Endothelial cell of umbilical vein (primary cell): ENCODE results near the gene EIF3K. TPM values are rescaled to one million over a fixed set of nuclear protein-coding genes. Genes with fewer than 3 reads are reported as not detected.

Experiments used
- BruUV-seq: library from RNA; stranded (reverse); fragments of 400-500 nt; replicated peaks from 2 replicates; lab custom pipeline; 2021; lab: Mats Ljungman, UMichigan
- CTCF ChIA-PET: fragments of 300-600, 350-600 bp; sonication (Branson Sonifier 250); formaldehyde crosslinking; loops from one replicate; lab custom pipeline; 2021; ENCODE audit warnings: antibody characterized with exemption, inconsistent platforms; lab: Charles Lee
- POLR2A ChIA-PET: fragments of 300-600, 350-600 bp; sonication (Branson Sonifier 250); formaldehyde crosslinking; loops from one replicate; lab custom pipeline; 2021; ENCODE audit warnings: antibody characterized with exemption, inconsistent platforms; lab: Charles Lee
- DNase-seq: peaks from one replicate; pipeline ENCODE4 v3.0.0-alpha.2; 2011; ENCODE audit warnings: low read depth, low spot score
- FAIRE-seq: peaks from 2 replicates; lab custom pipeline; 2011; peaks lifted over from hg19 to GRCh38; lab: Jason Lieb, UNC
- H2AFZ ChIP-seq: 2 replicates; pipeline ENCODE4 v1.6.0; 2012; ENCODE audit warnings: low read depth, low read length, control low read depth, inconsistent platforms
- H3K27ac ChIP-seq: 2 replicates; pipeline ENCODE4 v1.5.1; 2011; ENCODE audit warnings: low read depth, mild to moderate bottlenecking, control low read depth, low read length, moderate library complexity; ENCODE audit not compliant: insufficient read depth
- H3K27me3 ChIP-seq, 2 experiments: 2 replicates each; pipeline versions ENCODE4 v1.6.0 to v1.6.1; 2011; ENCODE audit warnings: low read length in 2 of 2, mixed read lengths in 1 of 2; ENCODE audit not compliant: control insufficient read depth in 2 of 2, insufficient read depth in 2 of 2
- H3K36me3 ChIP-seq, 2 experiments: 2 replicates in 1 of 2; 3 replicates in 1 of 2; pipeline ENCODE4 v1.5.1; 2011; ENCODE audit warnings: low read length in 2 of 2, mild to moderate bottlenecking in 1 of 2, moderate library complexity in 1 of 2; ENCODE audit not compliant: control insufficient read depth in 2 of 2, insufficient read depth in 2 of 2; ENCODE audit errors: extremely low read depth in 1 of 2
- H3K4me1 ChIP-seq: 3 replicates; pipeline ENCODE4 v1.5.1; 2011; ENCODE audit warnings: mild to moderate bottlenecking, low read length; ENCODE audit not compliant: control insufficient read depth, insufficient read depth; ENCODE audit errors: extremely low read depth
- H3K4me2 ChIP-seq: 2 replicates; pipeline ENCODE4 v1.6.1; 2011; ENCODE audit warnings: low read length, control low read depth, mixed read lengths; ENCODE audit not compliant: insufficient read depth
- H3K4me3 ChIP-seq, 3 experiments: fragments of 200-600 bp in 1 of 3; sonication (generic), shearing (Covaris generic) in 1 of 3; replicated peaks in 1 of 3; 2 replicates each; pipeline ENCODE4 v1.5.1; 2011 to 2016; ENCODE audit warnings: control low read depth in 3 of 3, low read length in 3 of 3, mild to moderate bottlenecking in 2 of 3, inconsistent platforms in 1 of 3, low read depth in 1 of 3, moderate library complexity in 1 of 3; ENCODE audit not compliant: insufficient read depth in 1 of 3
- H3K79me2 ChIP-seq: 2 replicates; pipeline ENCODE4 v1.6.0; 2012; ENCODE audit warnings: low read length, inconsistent platforms; ENCODE audit not compliant: control insufficient read depth, insufficient read depth
- H3K9ac ChIP-seq: replicated peaks from 2 replicates; pipeline ENCODE3; 2011; ENCODE audit warnings: low read length, control low read depth; ENCODE audit not compliant: insufficient read depth; ENCODE audit errors: extremely low read depth
- H3K9me1 ChIP-seq: replicated peaks from 3 replicates; pipeline ENCODE4 v1.6.0; 2011; ENCODE audit warnings: mild to moderate bottlenecking, low read length; ENCODE audit not compliant: control insufficient read depth, insufficient read depth; ENCODE audit errors: extremely low read depth
- H3K9me3 ChIP-seq: replicated peaks from 2 replicates; pipeline ENCODE4 v1.5.1; 2012; ENCODE audit warnings: low read length, inconsistent platforms; ENCODE audit not compliant: control insufficient read depth, insufficient read depth
- H4K20me1 ChIP-seq: replicated peaks from 2 replicates; pipeline ENCODE3; 2011; ENCODE audit warnings: mild to moderate bottlenecking, low read length; ENCODE audit not compliant: control insufficient read depth, insufficient read depth; ENCODE audit errors: extremely low read depth
- FOS ChIP-seq: IDR thresholded peaks from 2 replicates; pipeline ENCODE4 v1.6.1; 2011; ENCODE audit warnings: mild to moderate bottlenecking, low read length, moderate library complexity, borderline replicate concordance; ENCODE audit not compliant: insufficient read depth
- GATA2 ChIP-seq: IDR thresholded peaks from 2 replicates; pipeline ENCODE4 v1.7.0; 2011; ENCODE audit warnings: low read depth, mild to moderate bottlenecking, moderate library complexity, mixed read lengths, low read length; ENCODE audit not compliant: insufficient read length, insufficient read depth
- JUN ChIP-seq: IDR thresholded peaks from 2 replicates; pipeline ENCODE4 v1.6.1; 2011; ENCODE audit warnings: borderline replicate concordance, low read depth; ENCODE audit not compliant: insufficient read length, insufficient read depth
- POLR2A ChIP-seq: IDR thresholded peaks from 2 replicates; pipeline ENCODE4 v1.6.1; 2012; ENCODE audit warnings: low read depth, mild to moderate bottlenecking, control low read depth, low read length
- POLR2AphosphoS5 ChIP-seq: IDR thresholded peaks from 2 replicates; pipeline ENCODE4 v1.6.1; 2012; ENCODE audit warnings: low read depth, mild to moderate bottlenecking, control low read depth, low read length, moderate library complexity; ENCODE audit not compliant: insufficient read depth
- dilution Hi-C: fragments of 300-500 bp; cut with MboI; formaldehyde crosslinking; loops from one replicate; pipeline ENCODE4 v1.15.0; 2019; ENCODE audit warnings: low sequenced_read_pairs; ENCODE audit not compliant: extremely low pct_ligation_motif_present
- intact Hi-C: fragments of 100-400 bp; cut with micrococcal nuclease; formaldehyde crosslinking; loops from one replicate; pipeline ENCODE4 v1.10.0; 2022
- polyA plus RNA-seq, 4 experiments: library from polyadenylated mRNA; depleted of rRNA in 3 of 4; stranded (reverse) in 3 of 4; unstranded in 1 of 4; fragments of >200 nt; gene quantifications; 2 replicates each; pipeline versions ENCODE4 v1.2.1 to v1.2.3, GENCODE V29; 2011 to 2012; ENCODE audit warnings: missing spikeins in 1 of 4
- total RNA-seq: library from RNA; stranded (reverse); gene quantifications from 2 replicates; pipeline ENCODE4 v1.2.3, GENCODE V29; 2021
- TF ChIP-seq, protein P1 (sequence below): IDR thresholded peaks from 2 replicates; pipeline ENCODE4 v1.6.1; 2011; ENCODE audit not compliant: insufficient read depth, insufficient read length
- TF ChIP-seq, protein P2 (sequence below), 2 donors: IDR thresholded peaks; 1 replicate in 1 of 2; 2 replicates in 1 of 2; pipeline ENCODE4 v1.5.1; 2011; ENCODE audit warnings: low read length in 2 of 2, mild to moderate bottlenecking in 2 of 2, moderate library complexity in 2 of 2, control low read depth in 1 of 2, inconsistent platforms in 1 of 2, low read depth in 1 of 2; ENCODE audit not compliant: insufficient read depth in 1 of 2; ENCODE audit errors: extremely low read depth in 1 of 2

Gene EIF3K
- total and polyA plus RNA-seq, 2 donors (not counting 3 experiments of a cell fraction or from before 2014, with no cell fraction given), result 267 to 584 TPM

DNA sequence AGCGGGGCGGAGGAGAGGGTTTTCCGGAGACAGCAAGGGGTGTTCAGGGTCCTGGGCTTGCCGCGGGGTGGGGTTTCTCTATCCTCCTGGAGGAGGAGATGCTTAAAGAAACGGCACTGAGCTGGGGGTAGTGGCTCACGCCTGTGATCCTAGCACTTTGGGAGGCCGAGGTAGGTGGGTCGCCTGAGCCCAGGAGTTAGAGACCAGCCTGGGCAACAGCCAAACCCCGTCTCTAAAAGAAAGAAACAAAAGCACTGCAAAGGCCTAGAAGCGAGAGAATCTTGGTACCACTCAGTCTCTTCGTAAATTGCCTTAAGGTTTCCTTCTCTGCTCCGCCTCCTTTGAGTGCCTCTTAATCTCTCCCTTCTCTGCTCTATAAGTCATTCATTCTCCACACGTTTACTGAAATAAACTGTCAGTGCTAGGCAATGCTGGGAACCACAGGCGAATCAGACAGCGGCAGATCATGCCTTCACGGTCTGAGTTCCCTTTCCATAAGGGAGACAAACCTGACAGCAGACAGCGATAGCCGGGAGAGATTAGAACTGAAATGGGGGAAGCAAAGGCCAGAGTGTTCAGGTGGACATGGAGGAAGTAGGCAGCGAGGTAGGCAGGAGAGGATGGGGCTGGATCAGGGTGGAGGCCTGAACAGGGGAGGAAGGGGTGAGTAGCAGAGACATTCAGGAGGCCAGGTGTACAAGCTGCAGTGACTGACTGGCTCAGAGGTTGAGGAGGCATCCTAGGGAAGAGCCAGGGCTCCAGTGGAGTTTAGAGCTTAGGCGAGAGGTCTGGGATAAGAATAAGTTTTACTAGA is 580 bp downstream of the EIF3K start:
- Histone ChIP-seq H3K9me3 (no peaks in the 10 kb centered on the region), H4K20me1 (no peaks in the 10 kb centered on the region), H2AFZ (peak overlapping the region; percentile 44), H3K4me3 (peak overlapping the region; percentile 44 to 99 (median 73)), H3K79me2 (peaks cover 14% of the 10 kb centered on the region), H3K9ac (peak overlapping the region; percentile 85), H3K4me2 (peak overlapping the region; percentile 95), H3K27ac (peak overlapping the region; percentile 65), H3K27me3 (no peaks in the 10 kb centered on the region), H3K4me1 (peaks cover 14% of the 10 kb centered on the region), H3K9me1 (no peaks in the 10 kb centered on the region), H3K36me3 (peaks cover 7 to 13% of the 10 kb centered on the region in 2 experiments)
- ChIA-PET CTCF (interaction anchor here (0.7 to 3.6 kb wide), 9 partner anchors 14 to 311 kb away, joined by 3 to 23 read pairs (median 6); partner anchors contain the start of genes ACTN4, FAM98C, MRPS12 and SARS2), POLR2A (interaction anchor here (0.5 to 2.0 kb wide), 2 partner anchors 28 to 123 kb away, joined by 6 to 7 read pairs; partner anchors contain the start of gene ACTN4)
- dilution Hi-C loops (no loop called here), intact Hi-C loops (loop anchor here (2.0 kb wide), 2 partner anchors 75 to 355 kb away; partner anchors contain the start of gene FBXO17)
- TSS peak; percentile 64 for BruUV-seq
- FAIRE-seq (peak; percentile 37), DNase-seq (no peak)
- TF ChIP-seq POLR2AphosphoS5 (no peak), FOS (no peak), JUN (no peak), POLR2A (no peak)
- TF ChIP-seq, protein P1, sequence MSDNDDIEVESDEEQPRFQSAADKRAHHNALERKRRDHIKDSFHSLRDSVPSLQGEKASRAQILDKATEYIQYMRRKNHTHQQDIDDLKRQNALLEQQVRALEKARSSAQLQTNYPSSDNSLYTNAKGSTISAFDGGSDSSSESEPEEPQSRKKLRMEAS, result no peak

DNA sequence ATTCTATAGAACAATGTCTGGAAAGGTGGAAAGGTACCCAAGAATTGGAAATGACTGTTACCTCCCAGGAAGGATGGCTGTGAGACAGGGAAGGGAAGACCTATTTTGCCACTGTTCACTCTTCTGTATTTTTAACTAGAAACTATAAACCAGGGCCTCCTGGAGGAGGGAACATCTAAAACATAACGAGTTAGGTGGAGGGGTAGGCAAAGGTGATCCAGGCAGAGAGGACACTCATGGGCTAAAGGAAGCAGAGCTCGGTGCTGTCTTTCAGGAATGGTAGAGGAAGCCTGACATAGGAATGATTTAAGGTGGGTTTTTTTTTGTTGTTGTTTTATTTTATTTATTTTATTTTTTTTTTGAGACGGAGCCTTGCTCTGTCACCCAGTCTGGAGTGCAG is 5.8 kb downstream of the EIF3K start:
- Histone ChIP-seq H4K20me1 (no peaks in the 10 kb centered on the region), H3K27me3 (no peaks in the 10 kb centered on the region), H3K79me2 (peaks cover 7% of the 10 kb centered on the region), H3K9me3 (no peaks in the 10 kb centered on the region), H3K9me1 (no peaks in the 10 kb centered on the region), H3K4me2 (no peak overlapping the region), H2AFZ (no peak overlapping the region), H3K9ac (no peak overlapping the region), H3K27ac (no peak overlapping the region), H3K4me1 (peaks cover 4% of the 10 kb centered on the region), H3K4me3 (no peak overlapping the region), H3K36me3 (peaks cover 21 to 37% of the 10 kb centered on the region in 2 experiments)
- TF ChIP-seq POLR2A (no peak), POLR2AphosphoS5 (no peak), GATA2 (no peak)
- TF ChIP-seq, protein P2, sequence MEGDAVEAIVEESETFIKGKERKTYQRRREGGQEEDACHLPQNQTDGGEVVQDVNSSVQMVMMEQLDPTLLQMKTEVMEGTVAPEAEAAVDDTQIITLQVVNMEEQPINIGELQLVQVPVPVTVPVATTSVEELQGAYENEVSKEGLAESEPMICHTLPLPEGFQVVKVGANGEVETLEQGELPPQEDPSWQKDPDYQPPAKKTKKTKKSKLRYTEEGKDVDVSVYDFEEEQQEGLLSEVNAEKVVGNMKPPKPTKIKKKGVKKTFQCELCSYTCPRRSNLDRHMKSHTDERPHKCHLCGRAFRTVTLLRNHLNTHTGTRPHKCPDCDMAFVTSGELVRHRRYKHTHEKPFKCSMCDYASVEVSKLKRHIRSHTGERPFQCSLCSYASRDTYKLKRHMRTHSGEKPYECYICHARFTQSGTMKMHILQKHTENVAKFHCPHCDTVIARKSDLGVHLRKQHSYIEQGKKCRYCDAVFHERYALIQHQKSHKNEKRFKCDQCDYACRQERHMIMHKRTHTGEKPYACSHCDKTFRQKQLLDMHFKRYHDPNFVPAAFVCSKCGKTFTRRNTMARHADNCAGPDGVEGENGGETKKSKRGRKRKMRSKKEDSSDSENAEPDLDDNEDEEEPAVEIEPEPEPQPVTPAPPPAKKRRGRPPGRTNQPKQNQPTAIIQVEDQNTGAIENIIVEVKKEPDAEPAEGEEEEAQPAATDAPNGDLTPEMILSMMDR (IDR thresholded peaks at IDR 0.05; ENCODE audit: extremely low read depth in 1 of 2, insufficient read depth in 1 of 2, low read depth in 1 of 2, low read length in 2 of 2), result no peak
- intact Hi-C loops (no loop called here), dilution Hi-C loops (no loop called here)
- DNase-seq (no peak), FAIRE-seq (no peak)
- POLR2A ChIA-PET, result interaction anchor here (0.7 to 0.9 kb wide), 2 partner anchors 14 to 237 kb away, joined by 4 read pairs; partner anchors contain the start of gene GGN
- BruUV-seq, result no TSS peak
- CTCF ChIA-PET, result interaction anchor here (1.3 to 1.6 kb wide), 2 partner anchors 10 to 12 kb away, joined by 4 to 7 read pairs; no protein-coding TSS in a partner anchor
